Breast epithelium (tissue), 3 donors: ENCODE results near the gene SCGB1D4.

ENCODE experiments used
- CTCF ChIP-seq, 3 donors: fragments of 450-650 bp; IDR thresholded peaks; one replicate each; pipeline ENCODE4 v1.5.1; 2016 to 2017; ENCODE audit warnings: antibody characterized with exemption in 3 of 3, mild to moderate bottlenecking in 3 of 3, moderate library complexity in 3 of 3
- POLR2AphosphoS5 ChIP-seq, 3 donors: sonication (generic); formaldehyde crosslinking; IDR thresholded peaks; one replicate each; pipeline ENCODE4 v1.6.1; 2017; ENCODE audit warnings: antibody characterized with exemption in 3 of 3

GRCh38 chr11:62338218-62338617 lies 39.3 kb upstream of the SCGB1D4 start:
- TF ChIP-seq CTCF (IDR thresholded peaks at IDR 0.05) (no peak), POLR2AphosphoS5 (IDR thresholded peaks at IDR 0.05) (no peak)
